H9 (cell line): ENCODE data around the gene CDYL. TPM values are rescaled to one million over a fixed set of nuclear protein-coding genes. Genes with fewer than 3 reads are reported as not detected.

Experiments
- DNase-seq: peaks from one replicate; pipeline ENCODE4 v3.0.0-alpha.2; 2017
- H2AFZ ChIP-seq: one replicate; pipeline ENCODE4 v1.6.1; 2013; ENCODE audit warnings: mild to moderate bottlenecking, low read length, control low read depth, moderate library complexity
- H2AK5ac ChIP-seq: 2 replicates; pipeline ENCODE4 v1.6.1; 2013; ENCODE audit warnings: low read length, control low read depth, mixed read lengths; ENCODE audit not compliant: insufficient read length
- H2BK120ac ChIP-seq: one replicate; pipeline ENCODE4 v1.6.1; 2013; ENCODE audit warnings: low read depth, mild to moderate bottlenecking, low read length, control low read depth, inconsistent platforms; ENCODE audit not compliant: poor library complexity, severe bottlenecking
- H2BK12ac ChIP-seq: 2 replicates; pipeline ENCODE4 v1.6.1; 2013; ENCODE audit warnings: low read length, control low read depth, mixed read lengths, low read depth; ENCODE audit not compliant: insufficient read length
- H2BK15ac ChIP-seq: 2 replicates; pipeline ENCODE4 v1.6.1; 2013; ENCODE audit warnings: low read depth, low read length, control low read depth
- H2BK20ac ChIP-seq: one replicate; pipeline ENCODE4 v1.6.1; 2013; ENCODE audit warnings: low read depth, mild to moderate bottlenecking, low read length, control low read depth, inconsistent platforms; ENCODE audit not compliant: poor library complexity, severe bottlenecking
- H2BK5ac ChIP-seq: 2 replicates; pipeline ENCODE4 v1.6.1; 2013; ENCODE audit warnings: low read length, control low read depth, mixed read lengths; ENCODE audit not compliant: insufficient read length
- H3K14ac ChIP-seq: 2 replicates; pipeline ENCODE4 v1.6.1; 2013; ENCODE audit warnings: low read length, control low read depth; ENCODE audit not compliant: insufficient read depth
- H3K18ac ChIP-seq: 2 replicates; pipeline ENCODE4 v1.6.1; 2013; ENCODE audit warnings: low read depth, mild to moderate bottlenecking, mixed read lengths, low read length, control low read depth; ENCODE audit not compliant: insufficient read length
- H3K23ac ChIP-seq: 2 replicates; pipeline ENCODE4 v1.6.1; 2013; ENCODE audit warnings: low read length, control low read depth, mixed read lengths, low read depth; ENCODE audit not compliant: insufficient read length
- H3K23me2 ChIP-seq: 2 replicates; pipeline ENCODE4 v1.6.1; 2013; ENCODE audit warnings: low read depth, mild to moderate bottlenecking, mixed read lengths, low read length, control low read depth; ENCODE audit not compliant: insufficient read length, poor library complexity, severe bottlenecking
- H3K27ac ChIP-seq: 2 replicates; pipeline ENCODE4 v1.5.1; 2013; ENCODE audit warnings: low read length, control low read depth, mixed read lengths, low read depth; ENCODE audit not compliant: insufficient read length
- H3K27me3 ChIP-seq: 2 replicates; pipeline ENCODE4 v1.6.1; 2013; ENCODE audit warnings: low read length, control low read depth, inconsistent platforms; ENCODE audit not compliant: insufficient read depth
- H3K4ac ChIP-seq: 2 replicates; pipeline ENCODE4 v1.6.1; 2013; ENCODE audit warnings: low read depth, mild to moderate bottlenecking, control low read depth, inconsistent platforms, low read length, moderate library complexity
- H3K4me1 ChIP-seq: 2 replicates; pipeline ENCODE4 v1.6.1; 2013; ENCODE audit warnings: low read length, control low read depth, inconsistent platforms; ENCODE audit not compliant: insufficient read depth
- H3K4me2 ChIP-seq: 2 replicates; pipeline ENCODE4 v1.6.1; 2013; ENCODE audit warnings: low read length, control low read depth, mixed read lengths; ENCODE audit not compliant: insufficient read length, insufficient read depth
- H3K56ac ChIP-seq: 2 replicates; pipeline ENCODE4 v1.6.1; 2013; ENCODE audit warnings: low read depth, mild to moderate bottlenecking, mixed read lengths, low read length, control low read depth; ENCODE audit not compliant: insufficient read length
- H3K79me1 ChIP-seq: 2 replicates; pipeline ENCODE4 v1.6.1; 2013; ENCODE audit warnings: low read depth, mild to moderate bottlenecking, moderate library complexity, low read length, control low read depth, inconsistent platforms; ENCODE audit not compliant: insufficient read depth, poor library complexity, severe bottlenecking
- H3K79me2 ChIP-seq: 2 replicates; pipeline ENCODE4 v1.6.1; 2013; ENCODE audit warnings: low read length, control low read depth, inconsistent platforms; ENCODE audit not compliant: insufficient read depth
- H3K9ac ChIP-seq: 2 replicates; pipeline ENCODE4 v1.6.1; 2013; ENCODE audit warnings: low read length, control low read depth, mixed read lengths; ENCODE audit not compliant: insufficient read length; ENCODE audit errors: extremely low read depth
- H3K9me3 ChIP-seq: one replicate; pipeline ENCODE4 v1.6.1; 2013; ENCODE audit warnings: low read depth, low read length, inconsistent platforms; ENCODE audit not compliant: control insufficient read depth
- H3T11ph ChIP-seq: one replicate; pipeline ENCODE4 v1.6.1; 2013; ENCODE audit warnings: mild to moderate bottlenecking, low read length, control low read depth, inconsistent platforms
- H4K20me1 ChIP-seq: one replicate; pipeline ENCODE4 v1.6.1; 2013; ENCODE audit not compliant: control insufficient read depth, insufficient read length, insufficient read depth
- H4K5ac ChIP-seq: 2 replicates; pipeline ENCODE4 v1.6.1; 2013; ENCODE audit warnings: low read depth, mild to moderate bottlenecking, mixed read lengths, low read length, control low read depth; ENCODE audit not compliant: insufficient read length
- H4K8ac ChIP-seq: replicated peaks from 2 replicates; pipeline ENCODE4 v1.6.1; 2013; ENCODE audit warnings: low read length, control low read depth, mixed read lengths, low read depth; ENCODE audit not compliant: insufficient read length
- H4K91ac ChIP-seq: 2 replicates; pipeline ENCODE4 v1.6.1; 2013; ENCODE audit warnings: low read depth, mild to moderate bottlenecking, moderate library complexity, mixed read lengths, low read length, control low read depth; ENCODE audit not compliant: insufficient read length
- H3K27ac Mint-ChIP-seq, 3 experiments: 2 replicates in 2 of 3; 3 replicates in 1 of 3; pipeline ENCODE4 v1.8.0; 2020 to 2021; ENCODE audit warnings: mixed read lengths in 3 of 3, mild to moderate bottlenecking in 1 of 3, moderate library complexity in 1 of 3
- H3K27me3 Mint-ChIP-seq: 2 replicates; pipeline ENCODE4 v1.8.0; 2021; ENCODE audit warnings: low read depth, mild to moderate bottlenecking, moderate library complexity, mixed read lengths
- H3K36me3 Mint-ChIP-seq, 3 experiments: 2 replicates in 2 of 3; 3 replicates in 1 of 3; pipeline ENCODE4 v1.8.0; 2020 to 2021; ENCODE audit warnings: low read depth in 3 of 3, mixed read lengths in 3 of 3; ENCODE audit not compliant: insufficient read depth in 1 of 3
- H3K4me1 Mint-ChIP-seq, 2 experiments: 2 replicates each; pipeline ENCODE4 v1.8.0; 2020; ENCODE audit warnings: mixed read lengths in 2 of 2
- H3K4me3 Mint-ChIP-seq, 2 experiments: 2 replicates in 1 of 2; 3 replicates in 1 of 2; pipeline ENCODE4 v1.8.0; 2020 to 2021; ENCODE audit warnings: mild to moderate bottlenecking in 2 of 2, mixed read lengths in 2 of 2, moderate library complexity in 1 of 2
- H3K9me3 Mint-ChIP-seq, 2 experiments: 2 replicates in 1 of 2; 3 replicates in 1 of 2; pipeline ENCODE4 v1.8.0; 2020; ENCODE audit warnings: mild to moderate bottlenecking in 2 of 2, mixed read lengths in 2 of 2, moderate library complexity in 1 of 2
- WGBS: extraction: QIAGEN DNeasy Blood & Tissue Kit; methylation state at CpG from one replicate; pipeline ENCODE4 v1.1.7; 2013; ENCODE audit warnings: missing lambda C conversion rate, low lambda C conversion rate, mixed read lengths; ENCODE audit not compliant: insufficient read length; ENCODE audit errors: extremely low coverage; 5-methylcytosine and 5-hydroxymethylcytosine counted together
- total RNA-seq: library from RNA; stranded (reverse); gene quantifications from 2 replicates; pipeline ENCODE4 v1.2.1, GENCODE V29; 2021
- TF ChIP-seq, protein P1 (sequence below): fragments of 200-600 bp; sonication (generic); conservative IDR thresholded peaks from 3 replicates; pipeline ENCODE4 v1.8.0; 2021; ENCODE audit warnings: antibody characterized with exemption, mild to moderate bottlenecking

Gene CDYL
- total RNA-seq, 1 experiment from 2014 or later: 95.0 TPM

DNA sequence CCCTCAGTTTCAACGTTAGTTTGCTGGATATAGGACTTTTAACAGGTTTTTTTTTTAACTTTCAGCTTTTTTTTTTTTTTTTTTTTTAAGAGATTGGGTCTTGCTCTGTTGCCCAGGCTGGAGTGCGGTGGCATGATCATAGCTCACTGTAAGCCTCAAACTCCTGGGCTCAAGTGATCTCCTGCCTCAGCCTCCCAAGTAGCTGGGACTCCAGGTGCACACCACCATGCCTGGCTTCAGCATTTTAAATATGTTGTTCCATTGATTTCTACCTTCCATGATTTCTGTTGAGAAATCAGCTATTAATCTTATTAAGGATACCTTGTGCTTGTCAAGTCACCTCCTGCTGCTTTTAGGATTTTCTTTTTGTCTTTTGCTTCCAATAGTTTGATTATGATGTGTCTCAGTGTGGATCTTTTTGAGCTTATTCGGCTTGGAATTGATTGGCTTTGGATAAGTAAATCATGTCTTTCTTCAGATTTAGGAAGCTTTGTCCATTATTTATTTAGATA lies 52.0 kb downstream of the CDYL start:
- no peak overlapping the region for H3K4me2 ChIP-seq
- H3K27me3 Mint-ChIP-seq: no peaks in the 10 kb centered on the region
- no peak overlapping the region for H2BK120ac ChIP-seq
- H4K91ac ChIP-seq: no peak overlapping the region
- peaks cover 0 to 10% of the 10 kb centered on the region in 2 experiments; a peak in 3 of 4 replicates for H3K4me1 Mint-ChIP-seq
- H2BK20ac ChIP-seq: no peak overlapping the region
- no peak overlapping the region for H3K4me3 Mint-ChIP-seq
- peaks cover 30 to 44% (median 37%) of the 10 kb centered on the region in 3 experiments for H3K36me3 Mint-ChIP-seq
- H3K18ac ChIP-seq: no peak overlapping the region
- no peaks in the 10 kb centered on the region for H4K20me1 ChIP-seq
- no peak overlapping the region for H4K5ac ChIP-seq
- H3K9ac ChIP-seq: no peak overlapping the region
- no peak for DNase-seq
- H3K79me1 ChIP-seq: peaks cover 11% of the 10 kb centered on the region
- no peak overlapping the region for H2AK5ac ChIP-seq
- no peak overlapping the region for H4K8ac ChIP-seq
- no peak overlapping the region for H3K27ac Mint-ChIP-seq
- H2BK15ac ChIP-seq: no peak overlapping the region
- TF ChIP-seq, protein P1, sequence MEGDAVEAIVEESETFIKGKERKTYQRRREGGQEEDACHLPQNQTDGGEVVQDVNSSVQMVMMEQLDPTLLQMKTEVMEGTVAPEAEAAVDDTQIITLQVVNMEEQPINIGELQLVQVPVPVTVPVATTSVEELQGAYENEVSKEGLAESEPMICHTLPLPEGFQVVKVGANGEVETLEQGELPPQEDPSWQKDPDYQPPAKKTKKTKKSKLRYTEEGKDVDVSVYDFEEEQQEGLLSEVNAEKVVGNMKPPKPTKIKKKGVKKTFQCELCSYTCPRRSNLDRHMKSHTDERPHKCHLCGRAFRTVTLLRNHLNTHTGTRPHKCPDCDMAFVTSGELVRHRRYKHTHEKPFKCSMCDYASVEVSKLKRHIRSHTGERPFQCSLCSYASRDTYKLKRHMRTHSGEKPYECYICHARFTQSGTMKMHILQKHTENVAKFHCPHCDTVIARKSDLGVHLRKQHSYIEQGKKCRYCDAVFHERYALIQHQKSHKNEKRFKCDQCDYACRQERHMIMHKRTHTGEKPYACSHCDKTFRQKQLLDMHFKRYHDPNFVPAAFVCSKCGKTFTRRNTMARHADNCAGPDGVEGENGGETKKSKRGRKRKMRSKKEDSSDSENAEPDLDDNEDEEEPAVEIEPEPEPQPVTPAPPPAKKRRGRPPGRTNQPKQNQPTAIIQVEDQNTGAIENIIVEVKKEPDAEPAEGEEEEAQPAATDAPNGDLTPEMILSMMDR: no peak
- H3K79me2 ChIP-seq: peaks cover 35% of the 10 kb centered on the region
- no peak overlapping the region for H3K56ac ChIP-seq
- no peak overlapping the region for H2BK5ac ChIP-seq
- no peak overlapping the region for H3T11ph ChIP-seq
- H3K9me3 ChIP-seq: no peaks in the 10 kb centered on the region
- H2AFZ ChIP-seq: no peak overlapping the region
- H3K14ac ChIP-seq: no peak overlapping the region
- no peaks in the 10 kb centered on the region for H3K27me3 ChIP-seq
- no peaks in the 10 kb centered on the region for H3K4me1 ChIP-seq
- H2BK12ac ChIP-seq: no peak overlapping the region
- no peak overlapping the region for H3K4ac ChIP-seq
- no peak overlapping the region for H3K27ac ChIP-seq
- no peaks in the 10 kb centered on the region for H3K23me2 ChIP-seq
- peaks cover 34 to 46% of the 10 kb centered on the region in 2 experiments for H3K9me3 Mint-ChIP-seq
- no peak overlapping the region for H3K23ac ChIP-seq
- no CpG with 5 or more reads among the region's 3 CpGs for WGBS
